Glutamatergic neuron (in vitro differentiated cells): Measurements from ENCODE around the gene RHOBTB3. TPM values are rescaled to one million over a fixed set of nuclear protein-coding genes. Genes with fewer than 3 reads are reported as not detected.

Experiments used
- DNase-seq: peaks from one replicate; pipeline ENCODE4 v3.0.0; 2022
- H3K27ac Mint-ChIP-seq: one replicate; pipeline ENCODE4 v1.8.0; 2020; ENCODE audit warnings: mild to moderate bottlenecking, mixed read lengths, inconsistent platforms; ENCODE audit not compliant: unreplicated experiment
- H3K27me3 Mint-ChIP-seq: one replicate; pipeline ENCODE4 v1.8.0; 2020; ENCODE audit warnings: mild to moderate bottlenecking, moderate library complexity, mixed read lengths, inconsistent platforms; ENCODE audit not compliant: unreplicated experiment
- H3K36me3 Mint-ChIP-seq: one replicate; pipeline ENCODE4 v1.8.0; 2020; ENCODE audit warnings: mild to moderate bottlenecking, mixed read lengths, inconsistent platforms; ENCODE audit not compliant: unreplicated experiment
- H3K4me1 Mint-ChIP-seq: one replicate; pipeline ENCODE4 v1.8.0; 2020; ENCODE audit warnings: mild to moderate bottlenecking, low read depth, mixed read lengths, inconsistent platforms; ENCODE audit not compliant: unreplicated experiment
- H3K4me3 Mint-ChIP-seq: one replicate; pipeline ENCODE4 v1.8.0; 2020; ENCODE audit warnings: mild to moderate bottlenecking, mixed read lengths, inconsistent platforms; ENCODE audit not compliant: unreplicated experiment
- H3K9me3 Mint-ChIP-seq: one replicate; pipeline ENCODE4 v1.8.0; 2020; ENCODE audit warnings: mild to moderate bottlenecking, moderate library complexity, mixed read lengths, inconsistent platforms; ENCODE audit not compliant: unreplicated experiment
- total RNA-seq: library from RNA; stranded (reverse); fragmentation: NEBNext Ultra II Directional; extraction: Animal tissue kit (Norgen Biotek cat#: 25700); gene quantifications from one replicate; pipeline ENCODE4 v1.2.1, GENCODE V29; 2021; ENCODE audit not compliant: unreplicated experiment
- TF ChIP-seq, protein P1 (sequence below): fragments of 200-600 bp; sonication (generic); IDR thresholded peaks from one replicate; pipeline ENCODE4 v1.5.0; 2021; ENCODE audit not compliant: partially characterized antibody, unreplicated experiment

RHOBTB3 gene
- total RNA-seq, 1 donor from 2014 or later, result 39.0 TPM

DNA sequence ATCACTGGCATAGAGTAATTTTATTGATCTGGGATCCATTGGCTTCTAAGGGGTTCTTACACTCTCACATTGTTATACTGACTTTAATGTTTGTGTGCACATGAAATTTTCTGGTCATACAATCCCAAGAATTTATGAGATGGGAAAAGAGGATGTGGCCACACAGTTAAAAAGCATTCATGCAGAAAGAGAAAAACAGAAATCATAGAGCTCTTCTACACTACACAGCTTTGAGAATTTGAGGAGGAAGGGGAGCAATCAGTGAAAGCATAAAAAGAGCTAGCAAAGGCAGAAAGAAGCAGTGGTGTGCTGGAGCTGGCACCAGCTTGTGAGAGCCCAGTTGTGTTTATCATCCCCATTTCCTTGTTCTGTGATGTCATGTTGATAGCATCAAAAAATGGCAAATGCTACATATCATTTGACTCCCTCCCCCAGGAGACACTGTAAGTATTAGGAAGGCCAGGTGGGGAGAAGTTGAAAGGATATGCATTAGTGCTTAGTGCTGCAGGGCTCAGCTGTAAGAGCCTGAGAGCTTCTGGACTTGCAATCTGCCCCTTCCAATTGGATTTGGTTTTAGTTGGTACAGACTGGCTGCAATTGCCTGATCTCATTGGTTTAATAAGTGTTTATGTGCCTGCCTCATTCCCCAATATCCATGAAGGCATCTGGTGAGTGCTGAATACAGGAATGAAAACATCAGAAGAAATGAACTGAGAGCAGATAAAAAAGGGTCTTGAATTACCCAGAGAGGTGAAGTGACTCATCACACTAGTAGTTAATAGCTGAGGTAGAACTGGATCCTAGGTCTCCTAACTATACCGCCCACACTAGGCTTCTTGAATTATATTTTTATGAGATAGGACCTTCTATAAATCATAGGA is 30.9 kb downstream of the RHOBTB3 start:
- DNase-seq, result peak; percentile 35
- Mint-ChIP-seq H3K27me3 (no peaks in the 10 kb centered on the region), H3K4me3 (peak overlapping the region; percentile 13), H3K36me3 (no peaks in the 10 kb centered on the region), H3K9me3 (peaks cover 4% of the 10 kb centered on the region), H3K27ac (peak overlapping the region; percentile 90), H3K4me1 (peaks cover 17% of the 10 kb centered on the region)
- TF ChIP-seq, protein P1, sequence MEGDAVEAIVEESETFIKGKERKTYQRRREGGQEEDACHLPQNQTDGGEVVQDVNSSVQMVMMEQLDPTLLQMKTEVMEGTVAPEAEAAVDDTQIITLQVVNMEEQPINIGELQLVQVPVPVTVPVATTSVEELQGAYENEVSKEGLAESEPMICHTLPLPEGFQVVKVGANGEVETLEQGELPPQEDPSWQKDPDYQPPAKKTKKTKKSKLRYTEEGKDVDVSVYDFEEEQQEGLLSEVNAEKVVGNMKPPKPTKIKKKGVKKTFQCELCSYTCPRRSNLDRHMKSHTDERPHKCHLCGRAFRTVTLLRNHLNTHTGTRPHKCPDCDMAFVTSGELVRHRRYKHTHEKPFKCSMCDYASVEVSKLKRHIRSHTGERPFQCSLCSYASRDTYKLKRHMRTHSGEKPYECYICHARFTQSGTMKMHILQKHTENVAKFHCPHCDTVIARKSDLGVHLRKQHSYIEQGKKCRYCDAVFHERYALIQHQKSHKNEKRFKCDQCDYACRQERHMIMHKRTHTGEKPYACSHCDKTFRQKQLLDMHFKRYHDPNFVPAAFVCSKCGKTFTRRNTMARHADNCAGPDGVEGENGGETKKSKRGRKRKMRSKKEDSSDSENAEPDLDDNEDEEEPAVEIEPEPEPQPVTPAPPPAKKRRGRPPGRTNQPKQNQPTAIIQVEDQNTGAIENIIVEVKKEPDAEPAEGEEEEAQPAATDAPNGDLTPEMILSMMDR, result no peak

DNA sequence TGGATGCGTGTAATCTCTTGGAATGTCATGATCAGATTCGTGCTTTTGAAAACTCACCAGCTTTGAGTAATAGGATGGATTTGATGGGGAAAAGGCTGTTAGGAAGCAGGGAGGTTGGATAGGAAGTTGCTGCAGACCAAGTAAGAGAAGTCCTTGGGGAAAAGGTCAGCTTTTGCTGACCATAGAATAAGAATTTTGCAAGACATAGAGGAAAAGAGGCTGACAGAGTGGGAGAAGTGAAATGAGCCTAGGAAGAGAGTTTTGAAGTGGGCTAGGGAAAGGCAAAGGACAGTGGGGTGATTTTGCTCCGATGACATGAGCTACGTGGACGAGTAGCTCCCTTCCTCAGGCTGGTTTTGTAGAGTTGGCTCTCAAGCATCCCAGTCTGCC is 31.5 kb downstream of the RHOBTB3 start:
- peaks cover 4% of the 10 kb centered on the region for H3K9me3 Mint-ChIP-seq
- TF ChIP-seq, protein P1, result no peak

DNA sequence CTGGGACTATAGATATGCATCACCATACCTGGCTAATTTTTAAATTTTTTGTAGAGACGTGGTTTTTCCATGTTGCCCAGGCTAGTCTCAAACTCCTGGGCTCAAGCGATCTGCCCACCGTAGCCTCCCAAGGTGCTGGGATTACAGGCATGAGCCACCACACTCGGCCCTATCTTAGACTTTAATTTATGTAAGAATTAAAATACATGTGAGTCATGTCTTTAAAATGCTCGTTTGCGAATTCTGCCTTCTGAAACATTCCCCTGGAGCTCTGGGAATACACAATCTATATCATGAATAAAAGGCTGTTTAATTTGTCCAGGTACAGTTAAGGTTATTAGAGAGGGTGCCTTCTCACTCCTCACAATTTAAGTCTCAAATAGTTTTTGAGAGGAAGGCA is 32.8 kb downstream of the RHOBTB3 start:
- H3K36me3 Mint-ChIP-seq, result no peaks in the 10 kb centered on the region
- H3K9me3 Mint-ChIP-seq, result peaks cover 4% of the 10 kb centered on the region
- H3K4me1 Mint-ChIP-seq, result peaks cover 12% of the 10 kb centered on the region
- TF ChIP-seq, protein P1, result no peak
- DNase-seq, result no peak
- no peaks in the 10 kb centered on the region for H3K27me3 Mint-ChIP-seq
- no peak overlapping the region for H3K27ac Mint-ChIP-seq
- H3K4me3 Mint-ChIP-seq, result no peak overlapping the region

More for the DNA sequence above, 31.5 kb downstream of the RHOBTB3 start:
- Mint-ChIP-seq H3K4me1 (peaks cover 17% of the 10 kb centered on the region), H3K36me3 (no peaks in the 10 kb centered on the region), H3K4me3 (no peak overlapping the region), H3K27ac (no peak overlapping the region), H3K27me3 (no peaks in the 10 kb centered on the region)
- DNase-seq, result no peak

DNA sequence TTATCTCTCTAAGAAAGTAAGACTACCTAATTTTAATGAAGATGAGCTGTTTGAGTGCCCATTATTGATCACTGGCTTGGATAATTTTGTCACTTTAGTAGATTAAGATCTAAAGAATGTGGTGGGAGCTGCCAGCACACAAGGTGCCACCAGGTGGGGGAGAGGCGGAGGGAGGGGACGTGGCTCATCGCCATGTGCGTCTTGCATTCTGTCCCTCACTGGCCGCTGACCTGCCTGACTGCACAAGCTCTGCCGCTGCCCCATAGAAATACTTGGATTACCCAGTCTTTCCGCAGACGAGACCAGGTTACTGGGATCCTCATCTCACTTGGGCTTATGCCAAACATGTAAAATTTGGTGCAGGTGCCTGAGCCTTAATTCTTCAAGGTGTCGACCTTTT is 37.6 kb downstream of the RHOBTB3 start:
- DNase-seq, result no peak
- TF ChIP-seq, protein P1, result no peak
- no peak overlapping the region for H3K4me3 Mint-ChIP-seq
- H3K27me3 Mint-ChIP-seq, result no peaks in the 10 kb centered on the region
- H3K36me3 Mint-ChIP-seq, result no peaks in the 10 kb centered on the region
- no peaks in the 10 kb centered on the region for H3K9me3 Mint-ChIP-seq
- no peaks in the 10 kb centered on the region for H3K4me1 Mint-ChIP-seq
- no peak overlapping the region for H3K27ac Mint-ChIP-seq
